Measurements from ENCODE around the gene BRD4.

DNA sequence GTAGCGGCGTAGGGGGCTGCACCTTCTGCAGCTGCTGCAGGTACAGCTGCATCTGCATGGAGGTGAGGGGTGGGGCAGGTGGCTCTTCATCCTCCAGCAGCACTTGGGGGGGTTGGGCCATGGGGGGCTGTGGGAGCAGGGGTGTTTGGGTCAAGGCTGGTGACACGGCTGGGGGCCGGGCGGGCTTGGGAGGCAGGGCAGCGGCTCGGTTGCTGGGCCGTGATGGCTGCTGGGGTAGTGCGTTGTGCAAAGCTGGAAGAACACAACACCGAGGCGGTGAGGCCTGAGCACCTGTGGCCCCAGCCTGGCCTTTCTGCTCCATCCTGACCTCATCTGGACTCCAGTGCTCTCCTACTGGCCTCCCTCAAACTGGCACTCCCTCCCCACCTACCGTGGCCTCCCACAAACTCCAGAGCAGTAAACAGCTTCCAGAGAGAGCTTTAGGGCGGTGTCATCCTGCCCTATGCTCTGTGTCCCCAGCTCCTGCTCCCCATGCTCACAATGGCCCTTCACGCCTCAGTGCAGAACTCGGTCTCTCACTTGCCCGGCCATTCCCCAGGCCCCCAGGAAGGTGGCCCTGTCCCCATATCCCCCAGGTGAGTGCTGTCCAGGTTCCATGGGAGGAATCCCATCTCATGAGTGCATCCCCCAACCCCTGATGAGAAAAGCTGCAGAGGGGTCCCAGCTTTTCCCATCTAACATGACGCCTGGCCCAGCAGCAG, 88.9 kb downstream of the BRD4 start:
- TF ChIP-seq, protein P1, sequence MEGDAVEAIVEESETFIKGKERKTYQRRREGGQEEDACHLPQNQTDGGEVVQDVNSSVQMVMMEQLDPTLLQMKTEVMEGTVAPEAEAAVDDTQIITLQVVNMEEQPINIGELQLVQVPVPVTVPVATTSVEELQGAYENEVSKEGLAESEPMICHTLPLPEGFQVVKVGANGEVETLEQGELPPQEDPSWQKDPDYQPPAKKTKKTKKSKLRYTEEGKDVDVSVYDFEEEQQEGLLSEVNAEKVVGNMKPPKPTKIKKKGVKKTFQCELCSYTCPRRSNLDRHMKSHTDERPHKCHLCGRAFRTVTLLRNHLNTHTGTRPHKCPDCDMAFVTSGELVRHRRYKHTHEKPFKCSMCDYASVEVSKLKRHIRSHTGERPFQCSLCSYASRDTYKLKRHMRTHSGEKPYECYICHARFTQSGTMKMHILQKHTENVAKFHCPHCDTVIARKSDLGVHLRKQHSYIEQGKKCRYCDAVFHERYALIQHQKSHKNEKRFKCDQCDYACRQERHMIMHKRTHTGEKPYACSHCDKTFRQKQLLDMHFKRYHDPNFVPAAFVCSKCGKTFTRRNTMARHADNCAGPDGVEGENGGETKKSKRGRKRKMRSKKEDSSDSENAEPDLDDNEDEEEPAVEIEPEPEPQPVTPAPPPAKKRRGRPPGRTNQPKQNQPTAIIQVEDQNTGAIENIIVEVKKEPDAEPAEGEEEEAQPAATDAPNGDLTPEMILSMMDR (IDR thresholded peaks at IDR 0.05 in 2 of 3, conservative IDR thresholded peaks at IDR 0.05 in 1 of 3; ENCODE audit: control insufficient read depth in 2 of 3, extremely low read depth in 1 of 3, insufficient read depth in 1 of 3, low read depth in 3 of 3, low read length in 3 of 3), result no peak
- TF ChIP-seq TCF7 (IDR thresholded peaks at IDR 0.05; ENCODE audit: borderline replicate concordance), result no peak
- TF ChIP-seq ATF7 (IDR thresholded peaks at IDR 0.05; ENCODE audit: low read depth), result no peak
- TF ChIP-seq BACH1 (IDR thresholded peaks at IDR 0.05; ENCODE audit: borderline replicate concordance), result no peak
- no peak for TF ChIP-seq YY1 (IDR thresholded peaks at IDR 0.05; ENCODE audit: low read depth, low read length)
- TF ChIP-seq, protein P2, sequence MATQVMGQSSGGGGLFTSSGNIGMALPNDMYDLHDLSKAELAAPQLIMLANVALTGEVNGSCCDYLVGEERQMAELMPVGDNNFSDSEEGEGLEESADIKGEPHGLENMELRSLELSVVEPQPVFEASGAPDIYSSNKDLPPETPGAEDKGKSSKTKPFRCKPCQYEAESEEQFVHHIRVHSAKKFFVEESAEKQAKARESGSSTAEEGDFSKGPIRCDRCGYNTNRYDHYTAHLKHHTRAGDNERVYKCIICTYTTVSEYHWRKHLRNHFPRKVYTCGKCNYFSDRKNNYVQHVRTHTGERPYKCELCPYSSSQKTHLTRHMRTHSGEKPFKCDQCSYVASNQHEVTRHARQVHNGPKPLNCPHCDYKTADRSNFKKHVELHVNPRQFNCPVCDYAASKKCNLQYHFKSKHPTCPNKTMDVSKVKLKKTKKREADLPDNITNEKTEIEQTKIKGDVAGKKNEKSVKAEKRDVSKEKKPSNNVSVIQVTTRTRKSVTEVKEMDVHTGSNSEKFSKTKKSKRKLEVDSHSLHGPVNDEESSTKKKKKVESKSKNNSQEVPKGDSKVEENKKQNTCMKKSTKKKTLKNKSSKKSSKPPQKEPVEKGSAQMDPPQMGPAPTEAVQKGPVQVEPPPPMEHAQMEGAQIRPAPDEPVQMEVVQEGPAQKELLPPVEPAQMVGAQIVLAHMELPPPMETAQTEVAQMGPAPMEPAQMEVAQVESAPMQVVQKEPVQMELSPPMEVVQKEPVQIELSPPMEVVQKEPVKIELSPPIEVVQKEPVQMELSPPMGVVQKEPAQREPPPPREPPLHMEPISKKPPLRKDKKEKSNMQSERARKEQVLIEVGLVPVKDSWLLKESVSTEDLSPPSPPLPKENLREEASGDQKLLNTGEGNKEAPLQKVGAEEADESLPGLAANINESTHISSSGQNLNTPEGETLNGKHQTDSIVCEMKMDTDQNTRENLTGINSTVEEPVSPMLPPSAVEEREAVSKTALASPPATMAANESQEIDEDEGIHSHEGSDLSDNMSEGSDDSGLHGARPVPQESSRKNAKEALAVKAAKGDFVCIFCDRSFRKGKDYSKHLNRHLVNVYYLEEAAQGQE (IDR thresholded peaks at IDR 0.05; ENCODE audit: low read depth, low read length), result no peak
- TF ChIP-seq MYC (IDR thresholded peaks at IDR 0.05; ENCODE audit: insufficient read depth, insufficient read length, insufficient replicate concordance, low read length, severe bottlenecking), result no peak
- TF ChIP-seq, protein P3, sequence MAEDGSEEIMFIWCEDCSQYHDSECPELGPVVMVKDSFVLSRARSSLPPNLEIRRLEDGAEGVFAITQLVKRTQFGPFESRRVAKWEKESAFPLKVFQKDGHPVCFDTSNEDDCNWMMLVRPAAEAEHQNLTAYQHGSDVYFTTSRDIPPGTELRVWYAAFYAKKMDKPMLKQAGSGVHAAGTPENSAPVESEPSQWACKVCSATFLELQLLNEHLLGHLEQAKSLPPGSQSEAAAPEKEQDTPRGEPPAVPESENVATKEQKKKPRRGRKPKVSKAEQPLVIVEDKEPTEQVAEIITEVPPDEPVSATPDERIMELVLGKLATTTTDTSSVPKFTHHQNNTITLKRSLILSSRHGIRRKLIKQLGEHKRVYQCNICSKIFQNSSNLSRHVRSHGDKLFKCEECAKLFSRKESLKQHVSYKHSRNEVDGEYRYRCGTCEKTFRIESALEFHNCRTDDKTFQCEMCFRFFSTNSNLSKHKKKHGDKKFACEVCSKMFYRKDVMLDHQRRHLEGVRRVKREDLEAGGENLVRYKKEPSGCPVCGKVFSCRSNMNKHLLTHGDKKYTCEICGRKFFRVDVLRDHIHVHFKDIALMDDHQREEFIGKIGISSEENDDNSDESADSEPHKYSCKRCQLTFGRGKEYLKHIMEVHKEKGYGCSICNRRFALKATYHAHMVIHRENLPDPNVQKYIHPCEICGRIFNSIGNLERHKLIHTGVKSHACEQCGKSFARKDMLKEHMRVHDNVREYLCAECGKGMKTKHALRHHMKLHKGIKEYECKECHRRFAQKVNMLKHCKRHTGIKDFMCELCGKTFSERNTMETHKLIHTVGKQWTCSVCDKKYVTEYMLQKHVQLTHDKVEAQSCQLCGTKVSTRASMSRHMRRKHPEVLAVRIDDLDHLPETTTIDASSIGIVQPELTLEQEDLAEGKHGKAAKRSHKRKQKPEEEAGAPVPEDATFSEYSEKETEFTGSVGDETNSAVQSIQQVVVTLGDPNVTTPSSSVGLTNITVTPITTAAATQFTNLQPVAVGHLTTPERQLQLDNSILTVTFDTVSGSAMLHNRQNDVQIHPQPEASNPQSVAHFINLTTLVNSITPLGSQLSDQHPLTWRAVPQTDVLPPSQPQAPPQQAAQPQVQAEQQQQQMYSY (CRISPR knock-in tag; IDR thresholded peaks at IDR 0.05), result no peak
